WTC11 (cell line): Measurements from ENCODE around the gene PCDHGA1. TPM values are rescaled to one million over a fixed set of nuclear protein-coding genes. Genes with fewer than 3 reads are reported as not detected.
A peak's percentile ranks its signal among the peaks of the same experiment; 100 is the strongest.

ENCODE experiments used
- ATAC-seq: fragments of 200-7000 bp; cut with Tn5 transposase; 2 replicates; pipeline ENCODE4 v1.10.0; 2021; ENCODE audit warnings: mild to moderate bottlenecking, moderate library complexity
- CTCF ChIA-PET: fragments of 300-600 bp; sonication (Branson Sonifier 250); formaldehyde crosslinking; loops from one replicate; lab custom pipeline; 2021; ENCODE audit warnings: antibody characterized with exemption; lab: Charles Lee
- POLR2A ChIA-PET: fragments of 350-600 bp; sonication (Branson Sonifier 250); formaldehyde crosslinking; loops from one replicate; lab custom pipeline; 2021; ENCODE audit warnings: antibody characterized with exemption; lab: Charles Lee
- DNase-seq: peaks from one replicate; pipeline ENCODE4 v3.0.0; 2021; ENCODE audit warnings: low spot score
- H3K27ac Mint-ChIP-seq: 2 replicates; pipeline ENCODE4 v1.8.0; 2021; ENCODE audit warnings: mixed read lengths
- H3K27me3 Mint-ChIP-seq: 2 replicates; pipeline ENCODE4 v1.8.0; 2021; ENCODE audit warnings: low read depth, mild to moderate bottlenecking, moderate library complexity, mixed read lengths
- H3K36me3 Mint-ChIP-seq: 2 replicates; pipeline ENCODE4 v1.8.0; 2021; ENCODE audit warnings: mixed read lengths
- H3K4me1 Mint-ChIP-seq: 2 replicates; pipeline ENCODE4 v1.8.0; 2022; ENCODE audit warnings: mixed read lengths
- H3K4me3 Mint-ChIP-seq: 2 replicates; pipeline ENCODE4 v1.8.0; 2021; ENCODE audit warnings: mild to moderate bottlenecking, moderate library complexity, mixed read lengths
- H3K9me3 Mint-ChIP-seq: 2 replicates; pipeline ENCODE4 v1.8.0; 2021; ENCODE audit warnings: mixed read lengths
- AFF4 ChIP-seq: sonication (generic); formaldehyde crosslinking; IDR thresholded peaks from 2 replicates; pipeline ENCODE4 v1.8.1; 2023; ENCODE audit warnings: mild to moderate bottlenecking, missing genetic modification reagents, borderline replicate concordance
- CTCF ChIP-seq: fragments of 200-600 bp; IDR thresholded peaks from 2 replicates; pipeline ENCODE4 v1.8.0; 2022; ENCODE audit warnings: antibody characterized with exemption
- E2F5 ChIP-seq: sonication (generic); formaldehyde crosslinking; IDR thresholded peaks from 2 replicates; pipeline ENCODE4 v1.8.1; 2022; ENCODE audit warnings: mild to moderate bottlenecking, moderate library complexity, missing genetic modification reagents
- ERG ChIP-seq: fragments of 250-450 bp; sonication (Bioruptor Pico); IDR thresholded peaks from 2 replicates; pipeline ENCODE4 v1.8.0; 2021; ENCODE audit warnings: mild to moderate bottlenecking
- IRF1 ChIP-seq: sonication (generic); formaldehyde crosslinking; IDR thresholded peaks from 2 replicates; pipeline ENCODE4 v1.8.0; 2023; ENCODE audit warnings: missing genetic modification reagents
- JAZF1 ChIP-seq: fragments of 250-450 bp; sonication (Bioruptor Pico); IDR thresholded peaks from 2 replicates; pipeline ENCODE4 v1.9.0; 2021; ENCODE audit warnings: moderate library complexity, mild to moderate bottlenecking, inconsistent platforms
- MAX ChIP-seq: sonication (generic); formaldehyde crosslinking; IDR thresholded peaks from 2 replicates; pipeline ENCODE4 v1.8.0; 2022; ENCODE audit warnings: mild to moderate bottlenecking, missing genetic modification reagents
- MYBL2 ChIP-seq: sonication (generic); formaldehyde crosslinking; IDR thresholded peaks from 2 replicates; pipeline ENCODE4 v1.8.1; 2023; ENCODE audit warnings: mild to moderate bottlenecking, moderate library complexity, missing genetic modification reagents
- ZNF138 ChIP-seq: sonication (generic); formaldehyde crosslinking; conservative IDR thresholded peaks from 2 replicates; pipeline ENCODE4 v1.8.1; 2022; ENCODE audit warnings: mild to moderate bottlenecking, moderate library complexity, missing genetic modification reagents
- ZNF317 ChIP-seq: sonication (generic); formaldehyde crosslinking; IDR thresholded peaks from 2 replicates; pipeline ENCODE4 v1.8.1; 2023; ENCODE audit warnings: low read depth, mild to moderate bottlenecking, moderate library complexity, missing genetic modification reagents, borderline replicate concordance
- ZNF425 ChIP-seq: fragments of 250-450 bp; sonication (Bioruptor Pico); conservative IDR thresholded peaks from 2 replicates; pipeline ENCODE4 v1.9.0; 2021; ENCODE audit warnings: mild to moderate bottlenecking
- ZSCAN18 ChIP-seq: fragments of 250-450 bp; sonication (Bioruptor Pico); IDR thresholded peaks from 2 replicates; pipeline ENCODE4 v2.1.2; 2022; ENCODE audit warnings: mild to moderate bottlenecking, moderate library complexity
- total RNA-seq: library from RNA; stranded (reverse); gene quantifications from 3 replicates; pipeline ENCODE4 v1.2.3, GENCODE V29; 2021

Gene PCDHGA1
- total RNA-seq, 1 experiment from 2014 or later: 1.5 TPM

GRCh38 chr5:141322261-141322660 is 8.1 kb upstream of the PCDHGA1 start (continued):
- TF ChIP-seq ZNF138: no peak
- no peak for TF ChIP-seq ZNF425
- TF ChIP-seq JAZF1 (CRISPR knock-in tag): no peak
- TF ChIP-seq AFF4 (CRISPR knock-in tag): no peak
- TF ChIP-seq MYBL2 (CRISPR knock-in tag): no peak
- no peak for TF ChIP-seq ERG (CRISPR knock-in tag)
- no peak for TF ChIP-seq E2F5 (CRISPR knock-in tag)
- TF ChIP-seq ZNF317: no peak
- no peak for TF ChIP-seq MAX (CRISPR knock-in tag)
- no peak for TF ChIP-seq ZSCAN18 (CRISPR knock-in tag)
- no peak for TF ChIP-seq IRF1

- peak; percentile 91 for ATAC-seq
These were observed 4.0 kb upstream of the PCDHGA1 start for GRCh38 chr5:141326088-141326854.

More at GRCh38 chr5:141326088-141326854, 4.0 kb upstream of the PCDHGA1 start:
- Mint-ChIP-seq H3K36me3 (peaks cover 10% of the 10 kb centered on the region), H3K27me3 (peaks cover 12% of the 10 kb centered on the region), H3K4me1 (peaks cover 7% of the 10 kb centered on the region), H3K9me3 (peaks cover 42% of the 10 kb centered on the region), H3K4me3 (peak overlapping the region; percentile 90), H3K27ac (peak overlapping the region; percentile 98)
- CTCF ChIA-PET: interaction anchor here (0.6 to 1.7 kb wide), 9 partner anchors 13 to 244 kb away, joined by 3 to 10 read pairs (median 3); partner anchors contain the start of genes PCDHB14, PCDHB15, PCDHB16 and PCDHGA2
- POLR2A ChIA-PET: interaction anchor here (0.6 to 0.7 kb wide), 2 partner anchors 72 to 181 kb away, joined by 3 to 6 read pairs; no protein-coding TSS in a partner anchor
- peak; percentile 76 for DNase-seq
- TF ChIP-seq MAX (CRISPR knock-in tag): peak; percentile 46; the same call in 1 of the 2 replicates
- peak; percentile 43; the same call in 1 of the 2 replicates for TF ChIP-seq CTCF
- no peak for TF ChIP-seq IRF1
